B cell (primary cell): ENCODE results near the gene CABLES2. TPM values are rescaled to one million over a fixed set of nuclear protein-coding genes. Genes with fewer than 3 reads are reported as not detected.

Source experiments
- ATAC-seq: fragments of 200-7000 bp; cut with Tn5 transposase; one replicate; pipeline ENCODE4 v1.10.0; 2021; ENCODE audit warnings: low read depth, mild to moderate bottlenecking, moderate number of reproducible peaks, moderate library complexity
- CTCF ChIA-PET: fragments of 350-600 bp; sonication (Branson Sonifier 250); formaldehyde crosslinking; loops from one replicate; lab custom pipeline; 2021; ENCODE audit warnings: antibody characterized with exemption, inconsistent platforms; lab: Charles Lee
- POLR2A ChIA-PET: fragments of 350-600 bp; sonication (Branson Sonifier 250); formaldehyde crosslinking; loops from one replicate; lab custom pipeline; 2021; ENCODE audit warnings: antibody characterized with exemption; lab: Charles Lee
- DNase-seq: peaks from one replicate; pipeline ENCODE4 v3.0.0; 2013
- H2AFZ ChIP-seq: 2 replicates; pipeline ENCODE4 v1.6.1; 2012; ENCODE audit warnings: mild to moderate bottlenecking, low read depth, low read length; ENCODE audit not compliant: insufficient read depth, poor library complexity, severe bottlenecking
- H3K27ac ChIP-seq, 2 donors: 1 replicate in 1 of 2; 2 replicates in 1 of 2; pipeline ENCODE4 v1.5.1; 2012 to 2013; ENCODE audit warnings: low read length in 2 of 2, mild to moderate bottlenecking in 2 of 2, moderate library complexity in 1 of 2
- H3K27me3 ChIP-seq, 4 experiments: fragments of 200-600 bp in 1 of 4; sonication (generic) in 1 of 4; replicated peaks in 1 of 4; 1 replicate in 2 of 4; 2 replicates in 2 of 4; pipeline versions ENCODE4 v1.6.1 to v1.7.0; 2013 to 2016; ENCODE audit warnings: low read length in 3 of 4, mild to moderate bottlenecking in 2 of 4, mixed read lengths in 1 of 4, moderate library complexity in 1 of 4; ENCODE audit not compliant: insufficient read depth in 4 of 4, control insufficient read depth in 3 of 4; ENCODE audit errors: control extremely low read depth in 1 of 4
- H3K36me3 ChIP-seq, 2 experiments: replicated peaks in 1 of 2; 1 replicate in 1 of 2; 2 replicates in 1 of 2; pipeline versions ENCODE4 v1.6.1 to v1.7.1; 2013; ENCODE audit warnings: low read length in 1 of 2; ENCODE audit not compliant: insufficient read depth in 2 of 2, control insufficient read depth in 1 of 2; ENCODE audit errors: control extremely low read depth in 1 of 2, extremely low read depth in 1 of 2
- H3K4me1 ChIP-seq, 2 donors: fragments of 200-600 bp in 1 of 2; sonication (generic) in 1 of 2; 1 replicate in 1 of 2; 2 replicates in 1 of 2; pipeline versions ENCODE4 v1.5.1 to v1.6.1; 2013 to 2017; ENCODE audit warnings: low read length in 2 of 2; ENCODE audit not compliant: control insufficient read depth in 2 of 2, insufficient read depth in 2 of 2
- H3K4me2 ChIP-seq: replicated peaks from 2 replicates; pipeline ENCODE3; 2012; ENCODE audit warnings: mild to moderate bottlenecking, low read depth, low read length; ENCODE audit not compliant: poor library complexity, severe bottlenecking
- H3K4me3 ChIP-seq, 5 experiments: fragments of 200-600 bp in 1 of 5; sonication (generic) in 1 of 5; 1 replicate in 3 of 5; 2 replicates in 2 of 5; pipeline versions ENCODE4 v1.5.1 to v1.7.0; 2011 to 2016; ENCODE audit warnings: low read length in 4 of 5, mild to moderate bottlenecking in 4 of 5, low read depth in 2 of 5, control low read depth in 1 of 5, moderate library complexity in 1 of 5; ENCODE audit not compliant: insufficient read depth in 1 of 5; ENCODE audit errors: control extremely low read depth in 1 of 5, extremely low read depth in 1 of 5
- H3K79me2 ChIP-seq: fragments of 200-600 bp; sonication (generic); one replicate; pipeline ENCODE4 v1.6.0; 2016; ENCODE audit warnings: low read length; ENCODE audit not compliant: control insufficient read depth, insufficient read depth
- H3K9ac ChIP-seq: fragments of 200-600 bp; sonication (generic); 2 replicates; pipeline ENCODE4 v1.6.1; 2017; ENCODE audit warnings: mild to moderate bottlenecking, low read length, moderate library complexity
- H3K9me3 ChIP-seq, 3 donors: one replicate each; pipeline versions ENCODE4 v1.6.1 to v1.7.1; 2013; ENCODE audit warnings: low read length in 2 of 3; ENCODE audit not compliant: control insufficient read depth in 2 of 3, insufficient read depth in 1 of 3; ENCODE audit errors: control extremely low read depth in 1 of 3
- H4K20me1 ChIP-seq: 2 replicates; pipeline ENCODE4 v1.6.0; 2012; ENCODE audit warnings: mild to moderate bottlenecking, low read length; ENCODE audit not compliant: insufficient read depth, control insufficient read depth, poor library complexity, severe bottlenecking
- H3K27ac Mint-ChIP-seq: one replicate; pipeline ENCODE4 v1.8.0; 2021; ENCODE audit warnings: mixed read lengths
- H3K27me3 Mint-ChIP-seq: one replicate; pipeline ENCODE4 v1.8.0; 2021; ENCODE audit warnings: mixed read lengths
- H3K4me1 Mint-ChIP-seq: one replicate; pipeline ENCODE4 v1.8.0; 2021; ENCODE audit warnings: mixed read lengths
- H3K4me3 Mint-ChIP-seq: one replicate; pipeline ENCODE4 v1.8.0; 2021; ENCODE audit warnings: mixed read lengths
- H3K9me3 Mint-ChIP-seq: one replicate; pipeline ENCODE4 v1.8.0; 2022; ENCODE audit warnings: mixed read lengths; ENCODE audit not compliant: insufficient read depth
- CTCF ChIP-seq: fragments of 200-600 bp; IDR thresholded peaks from one replicate; pipeline ENCODE4 v1.8.0; 2022; ENCODE audit warnings: antibody characterized with exemption, mild to moderate bottlenecking
- EZH2 ChIP-seq: IDR thresholded peaks from 2 replicates; pipeline ENCODE4 v1.6.1; 2012; ENCODE audit warnings: borderline replicate concordance, low read depth, mild to moderate bottlenecking, moderate library complexity, low read length; ENCODE audit not compliant: insufficient read depth, poor library complexity, severe bottlenecking
- WGBS: methylation state at CpG from one replicate; pipeline ENCODE4 v1.1.5; 2013; ENCODE audit warnings: missing lambda C conversion rate; ENCODE audit not compliant: insufficient coverage; 5-methylcytosine and 5-hydroxymethylcytosine counted together
- intact Hi-C: fragments of 100-400 bp; cut with micrococcal nuclease; formaldehyde crosslinking; loops from one replicate; pipeline ENCODE4 v1.10.0; 2022
- polyA plus RNA-seq: library from polyadenylated mRNA; depleted of rRNA; stranded (reverse); fragments of >200 nt; gene quantifications from 2 replicates; pipeline ENCODE4 v1.2.3, GENCODE V29; 2012
- total RNA-seq, 2 donors: library from RNA; stranded (reverse); fragments of 120-200 nt in 1 of 2; gene quantifications; 1 replicate in 1 of 2; 2 replicates in 1 of 2; pipeline versions ENCODE4 v1.2.3 to v1.2.4, GENCODE V29; 2013 to 2022

CABLES2 gene
- total and polyA plus RNA-seq, 2 donors (not counting 1 experiment from before 2014, with no cell fraction given) = 4.8 to 8.2 TPM

- intact Hi-C loops = no loop called here
- Histone ChIP-seq H3K27me3 (peaks cover 0 to 6% (median 0%) of the 10 kb centered on the region in 4 experiments), H3K4me3 (no peak overlapping the region), H2AFZ (no peak overlapping the region), H3K4me2 (no peak overlapping the region), H3K4me1 (peaks cover 17 to 25% of the 10 kb centered on the region in 2 donors), H3K27ac (no peak overlapping the region), H4K20me1 (no peaks in the 10 kb centered on the region), H3K9ac (no peak overlapping the region), H3K36me3 (no peaks in the 10 kb centered on the region), H3K79me2 (peaks cover 2% of the 10 kb centered on the region), H3K9me3 (no peaks in the 10 kb centered on the region)
- POLR2A ChIA-PET = no interaction called here
- Mint-ChIP-seq H3K4me1 (peaks cover 12% of the 10 kb centered on the region), H3K9me3 (no peaks in the 10 kb centered on the region), H3K27me3 (no peaks in the 10 kb centered on the region), H3K27ac (no peak overlapping the region), H3K4me3 (no peak overlapping the region)
- ATAC-seq = no peak
- DNase-seq = no peak
- CTCF ChIA-PET = interaction anchor here (0.7 to 2.2 kb wide), 3 partner anchors 25 to 205 kb away, joined by 3 to 11 read pairs (median 7); partner anchors contain the start of gene RPS21
- WGBS = 86% methylated on average over 24 of the region's 24 CpGs
- TF ChIP-seq EZH2 (no peak), CTCF (no peak)
Observed at GRCh38 chr20:62411479-62412193, 4.6 kb upstream of the CABLES2 start.
